Hepatocyte (in vitro differentiated cells): ENCODE results near the gene CHST3.

Experiments
- EZH2 ChIP-seq: fragments of 200-600 bp; sonication (generic); IDR thresholded peaks from 2 replicates; pipeline ENCODE4 v1.6.1; 2016; ENCODE audit warnings: antibody characterized with exemption, mild to moderate bottlenecking, borderline replicate concordance
- EZH2phosphoT487 ChIP-seq: fragments of 200-600 bp; sonication (generic); IDR thresholded peaks from one replicate; pipeline ENCODE4 v1.6.1; 2018; ENCODE audit warnings: antibody characterized with exemption, mild to moderate bottlenecking, low read depth, moderate library complexity; ENCODE audit not compliant: unreplicated experiment, severe bottlenecking
- TF ChIP-seq, protein P1 (sequence below): fragments of 200-600 bp; sonication (generic); IDR thresholded peaks from 2 replicates; pipeline ENCODE4 v1.5.1; 2016; ENCODE audit warnings: antibody characterized with exemption, mild to moderate bottlenecking; ENCODE audit not compliant: poor library complexity

DNA sequence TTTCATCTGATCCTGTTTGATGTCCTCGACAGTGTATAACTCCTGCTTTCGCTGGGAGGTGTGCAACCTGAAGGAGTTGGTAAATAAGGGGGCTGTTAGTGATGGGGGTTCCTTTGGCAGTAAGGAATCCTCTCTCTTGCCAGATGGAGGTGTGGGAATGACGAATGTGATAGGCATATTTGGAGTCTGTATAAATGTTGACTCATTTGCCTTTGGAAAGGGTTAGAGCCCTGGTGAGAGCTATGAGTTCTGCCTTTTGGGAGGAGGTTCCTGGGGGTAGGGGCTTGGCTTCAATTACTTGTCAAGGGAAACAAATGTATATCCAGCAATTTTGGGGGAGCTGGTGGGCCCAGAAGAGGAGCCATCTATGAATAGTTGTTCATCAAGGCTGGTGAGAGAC lies 11.4 kb upstream of the CHST3 start:
- TF ChIP-seq EZH2phosphoT487 (no peak), EZH2 (no peak)
- TF ChIP-seq, protein P1, sequence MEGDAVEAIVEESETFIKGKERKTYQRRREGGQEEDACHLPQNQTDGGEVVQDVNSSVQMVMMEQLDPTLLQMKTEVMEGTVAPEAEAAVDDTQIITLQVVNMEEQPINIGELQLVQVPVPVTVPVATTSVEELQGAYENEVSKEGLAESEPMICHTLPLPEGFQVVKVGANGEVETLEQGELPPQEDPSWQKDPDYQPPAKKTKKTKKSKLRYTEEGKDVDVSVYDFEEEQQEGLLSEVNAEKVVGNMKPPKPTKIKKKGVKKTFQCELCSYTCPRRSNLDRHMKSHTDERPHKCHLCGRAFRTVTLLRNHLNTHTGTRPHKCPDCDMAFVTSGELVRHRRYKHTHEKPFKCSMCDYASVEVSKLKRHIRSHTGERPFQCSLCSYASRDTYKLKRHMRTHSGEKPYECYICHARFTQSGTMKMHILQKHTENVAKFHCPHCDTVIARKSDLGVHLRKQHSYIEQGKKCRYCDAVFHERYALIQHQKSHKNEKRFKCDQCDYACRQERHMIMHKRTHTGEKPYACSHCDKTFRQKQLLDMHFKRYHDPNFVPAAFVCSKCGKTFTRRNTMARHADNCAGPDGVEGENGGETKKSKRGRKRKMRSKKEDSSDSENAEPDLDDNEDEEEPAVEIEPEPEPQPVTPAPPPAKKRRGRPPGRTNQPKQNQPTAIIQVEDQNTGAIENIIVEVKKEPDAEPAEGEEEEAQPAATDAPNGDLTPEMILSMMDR: no peak
